Liver (tissue), 9 donors: ENCODE results near the gene ZNF408. TPM values are rescaled to one million over a fixed set of nuclear protein-coding genes. Genes with fewer than 3 reads are reported as not detected.

Experiments
- DNase-seq: peaks from one replicate; pipeline ENCODE4 v3.0.0-alpha.2; 2017; ENCODE audit warnings: low spot score
- H3K27ac ChIP-seq, 2 donors: one replicate each; pipeline ENCODE4 v1.7.0; 2013; ENCODE audit warnings: inconsistent platforms in 2 of 2, low read length in 2 of 2, control low read depth in 1 of 2, low read depth in 1 of 2, mild to moderate bottlenecking in 1 of 2
- H3K27me3 ChIP-seq, 4 donors: one replicate each; pipeline versions ENCODE4 v1.6.1 to v1.7.0; 2013; ENCODE audit warnings: low read length in 3 of 4, inconsistent platforms in 1 of 4, mild to moderate bottlenecking in 1 of 4, moderate library complexity in 1 of 4; ENCODE audit not compliant: control insufficient read depth in 4 of 4, insufficient read depth in 4 of 4
- H3K36me3 ChIP-seq, 4 donors: one replicate each; pipeline versions ENCODE4 v1.6.1 to v1.7.0; 2013; ENCODE audit warnings: low read length in 3 of 4, mild to moderate bottlenecking in 3 of 4, low read depth in 1 of 4, moderate library complexity in 1 of 4; ENCODE audit not compliant: control insufficient read depth in 4 of 4, insufficient read depth in 3 of 4
- H3K4me1 ChIP-seq, 4 donors: one replicate each; pipeline versions ENCODE4 v1.6.1 to v1.7.0; 2013; ENCODE audit warnings: low read length in 3 of 4, mild to moderate bottlenecking in 3 of 4, moderate library complexity in 1 of 4; ENCODE audit not compliant: control insufficient read depth in 4 of 4, insufficient read depth in 4 of 4
- H3K4me3 ChIP-seq, 3 donors: one replicate each; pipeline versions ENCODE4 v1.6.1 to v1.7.0; 2013; ENCODE audit warnings: low read length in 3 of 3, control low read depth in 1 of 3, low read depth in 1 of 3, mild to moderate bottlenecking in 1 of 3
- H3K9ac ChIP-seq, 2 donors: one replicate each; pipeline ENCODE4 v1.7.0; 2013; ENCODE audit warnings: low read length in 2 of 2, mild to moderate bottlenecking in 2 of 2, moderate library complexity in 2 of 2, control low read depth in 1 of 2, low read depth in 1 of 2
- H3K9me3 ChIP-seq, 4 donors: one replicate each; pipeline versions ENCODE4 v1.6.1 to v1.7.0; 2013; ENCODE audit warnings: low read length in 3 of 4; ENCODE audit not compliant: control insufficient read depth in 4 of 4
- FOXA1 ChIP-seq: IDR thresholded peaks from 2 replicates; pipeline ENCODE4 v1.6.1; 2016; ENCODE audit warnings: antibody characterized with exemption
- FOXA2 ChIP-seq: IDR thresholded peaks from 2 replicates; pipeline ENCODE4 v1.6.1; 2016; ENCODE audit warnings: antibody characterized with exemption
- HNF4A ChIP-seq, 2 donors: conservative IDR thresholded peaks; 2 replicates each; pipeline ENCODE4 v1.6.1; 2016; ENCODE audit warnings: antibody characterized with exemption in 2 of 2, mild to moderate bottlenecking in 2 of 2
- HNF4G ChIP-seq: IDR thresholded peaks from 2 replicates; pipeline ENCODE4 v1.6.1; 2016; ENCODE audit warnings: antibody characterized with exemption
- JUND ChIP-seq, 2 donors: IDR thresholded peaks; 2 replicates each; pipeline ENCODE4 v1.6.1; 2016; ENCODE audit warnings: antibody characterized with exemption in 2 of 2
- NR2F2 ChIP-seq: IDR thresholded peaks from 2 replicates; pipeline ENCODE4 v1.6.1; 2016; ENCODE audit warnings: antibody characterized with exemption
- RAD21 ChIP-seq, 2 donors: IDR thresholded peaks; 2 replicates each; pipeline ENCODE4 v1.6.1; 2016; ENCODE audit warnings: antibody characterized with exemption in 2 of 2, mild to moderate bottlenecking in 2 of 2
- RXRA ChIP-seq, 2 donors: IDR thresholded peaks; 2 replicates each; pipeline ENCODE4 v1.6.1; 2017 to 2018; ENCODE audit warnings: antibody characterized with exemption in 2 of 2, mild to moderate bottlenecking in 1 of 2
- TAF1 ChIP-seq: conservative IDR thresholded peaks from 2 replicates; pipeline ENCODE4 v1.6.1; 2016; ENCODE audit warnings: antibody characterized with exemption, mild to moderate bottlenecking
- YY1 ChIP-seq: IDR thresholded peaks from 2 replicates; pipeline ENCODE4 v1.6.1; 2016; ENCODE audit warnings: antibody characterized with exemption, mild to moderate bottlenecking
- WGBS: extraction: QIAGEN DNeasy Blood & Tissue Kit; methylation state at CpG from one replicate; pipeline ENCODE4 v1.1.7; 2013; 5-methylcytosine and 5-hydroxymethylcytosine counted together
- polyA plus RNA-seq, 2 donors: library from polyadenylated mRNA; stranded (reverse) in 1 of 2; unstranded in 1 of 2; fragments of 200-250 nt in 1 of 2; fragments of >200 nt in 1 of 2; fragmentation: Nextera tagmentation in 1 of 2; extraction: Ambion mirVana in 1 of 2; gene quantifications; one replicate each; pipeline versions ENCODE4 v1.2.1 to v1.2.3, GENCODE V29; 2013 to 2015
- total RNA-seq, 2 donors: library from RNA; depleted of rRNA; stranded (reverse); fragments of >200 nt; gene quantifications; one replicate each; pipeline ENCODE4 v1.2.3, GENCODE V29; 2014
- TF ChIP-seq, protein P1 (sequence below): IDR thresholded peaks from 2 replicates; pipeline ENCODE4 v1.6.1; 2016; ENCODE audit warnings: antibody characterized with exemption, mild to moderate bottlenecking
- TF ChIP-seq, protein P2 (sequence below): IDR thresholded peaks from 2 replicates; pipeline ENCODE4 v1.6.1; 2016; ENCODE audit warnings: antibody characterized with exemption
- TF ChIP-seq, protein P3 (sequence below): IDR thresholded peaks from 2 replicates; pipeline ENCODE4 v1.6.1; 2016; ENCODE audit warnings: antibody characterized with exemption
- TF ChIP-seq, protein P4 (sequence below): IDR thresholded peaks from 2 replicates; pipeline ENCODE4 v1.6.1; 2016; ENCODE audit warnings: antibody characterized with exemption
- donor health status: healthy.
- donor health status: healthy.
- donor health status: healthy.
- donor health status: healthy.
- donor health status: healthy.

Gene ZNF408
- total and polyA plus RNA-seq, 4 donors: 3.4 to 8.4 (median 5.5) TPM

DNA sequence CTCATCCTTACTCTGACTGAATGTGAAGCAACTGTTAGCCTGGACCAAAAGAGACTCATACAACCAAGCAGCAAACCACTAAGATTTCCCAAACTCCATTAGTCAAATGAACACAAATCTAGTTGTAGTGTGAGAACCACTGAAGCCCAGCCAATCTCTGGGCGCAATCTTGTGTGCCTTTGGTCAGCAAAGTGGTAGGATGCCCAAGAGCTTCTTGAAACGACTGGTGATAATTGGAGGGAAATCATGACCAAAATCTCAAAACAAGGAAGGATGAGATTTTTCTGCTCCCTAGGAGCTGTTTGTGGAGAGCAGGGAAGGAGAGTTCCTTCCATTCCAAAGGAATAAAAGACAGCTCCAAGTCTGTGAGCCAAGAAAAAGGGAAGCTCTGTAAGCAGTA lies 42.2 kb downstream of the ZNF408 start:
- no peaks in the 10 kb centered on the region for H3K4me1 ChIP-seq
- H3K9ac ChIP-seq: no peak overlapping the region
- 85% methylated on average over 2 of the region's 2 CpGs for WGBS
- H3K36me3 ChIP-seq: peaks cover 10 to 58% (median 49%) of the 10 kb centered on the region in 4 donors
- no peak overlapping the region for H3K4me3 ChIP-seq
- H3K27me3 ChIP-seq: no peaks in the 10 kb centered on the region
- no peaks in the 10 kb centered on the region for H3K9me3 ChIP-seq
- no peak for TF ChIP-seq TAF1
- TF ChIP-seq HNF4G: no peak
- no peak for TF ChIP-seq HNF4A (conservative IDR thresholded peaks at IDR 0.05)
- TF ChIP-seq RAD21 (IDR thresholded peaks at IDR 0.05): no peak
- TF ChIP-seq, protein P1, sequence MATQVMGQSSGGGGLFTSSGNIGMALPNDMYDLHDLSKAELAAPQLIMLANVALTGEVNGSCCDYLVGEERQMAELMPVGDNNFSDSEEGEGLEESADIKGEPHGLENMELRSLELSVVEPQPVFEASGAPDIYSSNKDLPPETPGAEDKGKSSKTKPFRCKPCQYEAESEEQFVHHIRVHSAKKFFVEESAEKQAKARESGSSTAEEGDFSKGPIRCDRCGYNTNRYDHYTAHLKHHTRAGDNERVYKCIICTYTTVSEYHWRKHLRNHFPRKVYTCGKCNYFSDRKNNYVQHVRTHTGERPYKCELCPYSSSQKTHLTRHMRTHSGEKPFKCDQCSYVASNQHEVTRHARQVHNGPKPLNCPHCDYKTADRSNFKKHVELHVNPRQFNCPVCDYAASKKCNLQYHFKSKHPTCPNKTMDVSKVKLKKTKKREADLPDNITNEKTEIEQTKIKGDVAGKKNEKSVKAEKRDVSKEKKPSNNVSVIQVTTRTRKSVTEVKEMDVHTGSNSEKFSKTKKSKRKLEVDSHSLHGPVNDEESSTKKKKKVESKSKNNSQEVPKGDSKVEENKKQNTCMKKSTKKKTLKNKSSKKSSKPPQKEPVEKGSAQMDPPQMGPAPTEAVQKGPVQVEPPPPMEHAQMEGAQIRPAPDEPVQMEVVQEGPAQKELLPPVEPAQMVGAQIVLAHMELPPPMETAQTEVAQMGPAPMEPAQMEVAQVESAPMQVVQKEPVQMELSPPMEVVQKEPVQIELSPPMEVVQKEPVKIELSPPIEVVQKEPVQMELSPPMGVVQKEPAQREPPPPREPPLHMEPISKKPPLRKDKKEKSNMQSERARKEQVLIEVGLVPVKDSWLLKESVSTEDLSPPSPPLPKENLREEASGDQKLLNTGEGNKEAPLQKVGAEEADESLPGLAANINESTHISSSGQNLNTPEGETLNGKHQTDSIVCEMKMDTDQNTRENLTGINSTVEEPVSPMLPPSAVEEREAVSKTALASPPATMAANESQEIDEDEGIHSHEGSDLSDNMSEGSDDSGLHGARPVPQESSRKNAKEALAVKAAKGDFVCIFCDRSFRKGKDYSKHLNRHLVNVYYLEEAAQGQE: no peak
- TF ChIP-seq, protein P2, sequence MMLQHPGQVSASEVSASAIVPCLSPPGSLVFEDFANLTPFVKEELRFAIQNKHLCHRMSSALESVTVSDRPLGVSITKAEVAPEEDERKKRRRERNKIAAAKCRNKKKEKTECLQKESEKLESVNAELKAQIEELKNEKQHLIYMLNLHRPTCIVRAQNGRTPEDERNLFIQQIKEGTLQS: no peak
- no peak for TF ChIP-seq YY1
- TF ChIP-seq, protein P3, sequence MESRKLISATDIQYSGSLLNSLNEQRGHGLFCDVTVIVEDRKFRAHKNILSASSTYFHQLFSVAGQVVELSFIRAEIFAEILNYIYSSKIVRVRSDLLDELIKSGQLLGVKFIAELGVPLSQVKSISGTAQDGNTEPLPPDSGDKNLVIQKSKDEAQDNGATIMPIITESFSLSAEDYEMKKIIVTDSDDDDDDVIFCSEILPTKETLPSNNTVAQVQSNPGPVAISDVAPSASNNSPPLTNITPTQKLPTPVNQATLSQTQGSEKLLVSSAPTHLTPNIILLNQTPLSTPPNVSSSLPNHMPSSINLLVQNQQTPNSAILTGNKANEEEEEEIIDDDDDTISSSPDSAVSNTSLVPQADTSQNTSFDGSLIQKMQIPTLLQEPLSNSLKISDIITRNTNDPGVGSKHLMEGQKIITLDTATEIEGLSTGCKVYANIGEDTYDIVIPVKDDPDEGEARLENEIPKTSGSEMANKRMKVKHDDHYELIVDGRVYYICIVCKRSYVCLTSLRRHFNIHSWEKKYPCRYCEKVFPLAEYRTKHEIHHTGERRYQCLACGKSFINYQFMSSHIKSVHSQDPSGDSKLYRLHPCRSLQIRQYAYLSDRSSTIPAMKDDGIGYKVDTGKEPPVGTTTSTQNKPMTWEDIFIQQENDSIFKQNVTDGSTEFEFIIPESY: no peak
- no peak for TF ChIP-seq RXRA (IDR thresholded peaks at IDR 0.05)
- TF ChIP-seq, protein P4, sequence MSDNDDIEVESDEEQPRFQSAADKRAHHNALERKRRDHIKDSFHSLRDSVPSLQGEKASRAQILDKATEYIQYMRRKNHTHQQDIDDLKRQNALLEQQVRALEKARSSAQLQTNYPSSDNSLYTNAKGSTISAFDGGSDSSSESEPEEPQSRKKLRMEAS: no peak
- no peak for TF ChIP-seq FOXA1
- TF ChIP-seq JUND (IDR thresholded peaks at IDR 0.05): no peak
- TF ChIP-seq NR2F2: no peak
- no peak for DNase-seq
- H3K27ac ChIP-seq: no peak overlapping the region

DNA sequence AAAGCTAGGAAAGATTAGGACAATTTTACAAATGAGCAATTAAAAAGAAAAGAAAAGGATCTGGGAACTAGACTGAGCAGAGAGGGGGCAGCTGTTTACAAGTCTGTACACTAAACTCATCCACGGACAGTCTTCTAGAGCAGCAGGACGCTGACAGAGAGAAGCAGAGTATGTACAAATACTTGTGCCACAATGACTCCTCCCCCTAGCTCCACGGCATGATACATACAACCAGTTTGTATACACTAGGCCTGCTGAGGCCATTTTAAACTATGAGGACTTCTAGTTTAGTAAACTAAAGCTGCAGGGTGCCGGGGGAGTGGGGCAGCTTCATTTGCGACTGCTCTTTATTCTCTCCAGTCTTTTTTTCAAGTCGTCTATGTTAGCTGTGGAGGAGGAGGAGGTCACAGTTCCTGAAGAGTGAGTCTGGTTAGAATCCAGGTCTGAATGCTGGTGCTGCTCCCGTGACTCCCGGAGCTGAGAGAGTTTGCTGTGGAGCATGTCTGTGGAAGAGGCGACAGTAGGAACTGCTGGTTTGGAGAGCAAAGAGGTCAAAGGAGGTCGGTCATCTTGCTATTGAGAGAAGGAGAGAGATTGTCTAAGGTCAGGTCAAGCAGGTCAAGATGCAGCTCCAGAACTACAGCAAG lies 43.0 kb downstream of the ZNF408 start:
- Histone ChIP-seq H3K36me3 (peaks cover 9 to 54% (median 47%) of the 10 kb centered on the region in 4 donors), H3K9ac (no peak overlapping the region), H3K27ac (no peak overlapping the region), H3K9me3 (no peaks in the 10 kb centered on the region), H3K27me3 (no peaks in the 10 kb centered on the region), H3K4me3 (no peak overlapping the region), H3K4me1 (no peaks in the 10 kb centered on the region)
- no peak for DNase-seq
- 72% methylated on average over 10 of the region's 10 CpGs for WGBS
- peak in 1 of 2 donors; percentile 34 for TF ChIP-seq RXRA (IDR thresholded peaks at IDR 0.05)
- peak; percentile 41 for TF ChIP-seq NR2F2
- TF ChIP-seq, protein P1: no peak
- no peak for TF ChIP-seq FOXA2
